A549 (cell line): ENCODE results near the gene SPNS2. TPM values are rescaled to one million over a fixed set of nuclear protein-coding genes. Genes with fewer than 3 reads are reported as not detected.

Source experiments
- ATAC-seq, 2 experiments: fragments of 200-7000 bp in 1 of 2; fragments of >200 bp in 1 of 2; cut with Nextera tagmentation in 1 of 2; cut with Tn5 transposase in 1 of 2; 3 replicates each; pipeline versions ENCODE4 v1.8.0 to v1.9.1; 2018 to 2020; ENCODE audit warnings: mild to moderate bottlenecking in 1 of 2, moderate library complexity in 1 of 2
- CTCF ChIA-PET: fragments of 300-600 bp; sonication (Branson Sonifier 250); formaldehyde crosslinking; extraction: SDS; loops from one replicate; lab custom pipeline; 2021; ENCODE audit warnings: antibody characterized with exemption, inconsistent platforms; lab: Yijun Ruan, JAX
- POLR2A ChIA-PET: fragments of 350-600 bp; formaldehyde crosslinking; extraction: SDS; loops from one replicate; lab custom pipeline; 2021; ENCODE audit warnings: antibody characterized with exemption, inconsistent platforms; lab: Yijun Ruan, JAX
- DNase-seq, 2 experiments: peaks; one replicate each; pipeline versions ENCODE4 v3.0.0 to v3.0.0-alpha.2; 2011 to 2016; ENCODE audit warnings: low read depth in 1 of 2, low spot score in 1 of 2
- FAIRE-seq: peaks from 2 replicates; lab custom pipeline; 2011; peaks lifted over from hg19 to GRCh38; lab: Jason Lieb, UNC
- H3K27ac ChIP-seq, 2 experiments: fragments of >200 bp; sonication (Bioruptor Twin); formaldehyde crosslinking; 3 replicates each; pipeline ENCODE4 v1.5.1; 2016 to 2017
- H3K4me1 ChIP-seq: fragments of >200 bp; sonication (Bioruptor Twin); formaldehyde crosslinking; 3 replicates; pipeline ENCODE4 v1.6.1; 2016
- H3K4me2 ChIP-seq: fragments of >200 bp; sonication (Bioruptor Twin); formaldehyde crosslinking; 3 replicates; pipeline ENCODE4 v1.6.1; 2016
- H3K4me3 ChIP-seq: fragments of >200 bp; sonication (Bioruptor Twin); formaldehyde crosslinking; 3 replicates; pipeline ENCODE4 v1.5.1; 2016
- H3K9me3 ChIP-seq: fragments of >200 bp; sonication (Bioruptor Twin); formaldehyde crosslinking; 3 replicates; pipeline ENCODE4 v1.6.1; 2016
- CHD4 ChIP-seq: fragments of 200-600 bp; sonication (generic); IDR thresholded peaks from 2 replicates; pipeline ENCODE4 v1.6.1; 2016; ENCODE audit warnings: antibody characterized with exemption, mild to moderate bottlenecking, borderline replicate concordance
- CTCF ChIP-seq: fragments of >200 bp; sonication (Bioruptor Twin); formaldehyde crosslinking; IDR thresholded peaks from 3 replicates; pipeline ENCODE4 v1.5.1; 2016
- ELK1 ChIP-seq: fragments of 150-350 bp; IDR thresholded peaks from 2 replicates; pipeline ENCODE4 v1.6.1; 2014; ENCODE audit warnings: low read depth, mild to moderate bottlenecking, low read length
- EP300 ChIP-seq, 2 experiments: fragments of >200 bp; sonication (Bioruptor Twin); formaldehyde crosslinking; IDR thresholded peaks; 2 replicates in 1 of 2; 3 replicates in 1 of 2; pipeline ENCODE4 v1.6.1; 2016 to 2017
- FOSL2 ChIP-seq, 2 experiments: fragments of 450-650 bp in 1 of 2; fragments of >200 bp in 1 of 2; sonication (Bioruptor Twin) in 1 of 2; formaldehyde crosslinking; IDR thresholded peaks; 2 replicates each; pipeline versions ENCODE4 v1.5.0 to v1.6.1; 2016 to 2020; ENCODE audit warnings: mild to moderate bottlenecking in 1 of 2, moderate library complexity in 1 of 2
- JUNB ChIP-seq: fragments of >200 bp; sonication (Bioruptor Twin); formaldehyde crosslinking; IDR thresholded peaks from 2 replicates; pipeline ENCODE4 v1.6.1; 2016
- MAX ChIP-seq: IDR thresholded peaks from 2 replicates; pipeline ENCODE4 v1.6.1; 2012
- PHF8 ChIP-seq: fragments of 200-600 bp; sonication (generic); IDR thresholded peaks from 2 replicates; pipeline ENCODE4 v1.6.1; 2016; ENCODE audit warnings: low read depth, mild to moderate bottlenecking, antibody characterized with exemption, moderate library complexity, borderline replicate concordance
- POLR2A ChIP-seq: IDR thresholded peaks from 2 replicates; pipeline ENCODE4 v1.6.1; 2012; ENCODE audit warnings: mild to moderate bottlenecking, low read length
- RCOR1 ChIP-seq: fragments of 150-350 bp; IDR thresholded peaks from 2 replicates; pipeline ENCODE4 v1.6.1; 2014; ENCODE audit warnings: antibody characterized with exemption, low read length, low read depth
- TP53 ChIP-seq: fragments of 250-450 bp; sonication (Bioruptor Pico); IDR thresholded peaks from 2 replicates; pipeline ENCODE4 v1.5.0; 2021; ENCODE audit warnings: mild to moderate bottlenecking, moderate library complexity
- ZC3H11A ChIP-seq: fragments of 450-650 bp; IDR thresholded peaks from 2 replicates; pipeline ENCODE4 v1.6.1; 2014; ENCODE audit warnings: antibody characterized with exemption, mild to moderate bottlenecking
- ZFP36 ChIP-seq: fragments of 450-650 bp; IDR thresholded peaks from 2 replicates; pipeline ENCODE4 v1.6.1; 2014; ENCODE audit warnings: borderline replicate concordance; ENCODE audit not compliant: partially characterized antibody
- ZSCAN20 ChIP-seq: fragments of 250-450 bp; sonication (Bioruptor Pico); IDR thresholded peaks from 2 replicates; pipeline ENCODE4 v1.8.0; 2022; ENCODE audit warnings: mild to moderate bottlenecking, moderate library complexity
- WGBS: methylation state at CpG from one replicate; pipeline ENCODE4 v1.1.6; 2017; ENCODE audit errors: missing lambda C conversion rate; 5-methylcytosine and 5-hydroxymethylcytosine counted together
- polyA plus RNA-seq, 4 experiments: library from polyadenylated mRNA; depleted of rRNA in 3 of 4; stranded (reverse); fragments of >200 nt; fragmentation: RNase III in 1 of 4; extraction: RNeasy Plus Mini Kit Qiagen cat#74134 plus additional on column Dnase treatment in 1 of 4; gene quantifications; 2 replicates in 3 of 4; 3 replicates in 1 of 4; pipeline ENCODE4 v1.2.3, GENCODE V29; 2011 to 2017
- TF ChIP-seq, protein P1 (sequence below): fragments of 250-450 bp; sonication (Bioruptor Pico); IDR thresholded peaks from 2 replicates; pipeline ENCODE4 v1.5.0; 2020; ENCODE audit warnings: low read depth, mild to moderate bottlenecking, moderate library complexity
- TF ChIP-seq, protein P2 (sequence below): IDR thresholded peaks from 2 replicates; pipeline ENCODE4 v1.6.1; 2012

The SPNS2 gene
- polyA plus RNA-seq, 2 of the 4 experiments (the other 2 are of a cell fraction), result 0.27 to 0.46 TPM

DNA sequence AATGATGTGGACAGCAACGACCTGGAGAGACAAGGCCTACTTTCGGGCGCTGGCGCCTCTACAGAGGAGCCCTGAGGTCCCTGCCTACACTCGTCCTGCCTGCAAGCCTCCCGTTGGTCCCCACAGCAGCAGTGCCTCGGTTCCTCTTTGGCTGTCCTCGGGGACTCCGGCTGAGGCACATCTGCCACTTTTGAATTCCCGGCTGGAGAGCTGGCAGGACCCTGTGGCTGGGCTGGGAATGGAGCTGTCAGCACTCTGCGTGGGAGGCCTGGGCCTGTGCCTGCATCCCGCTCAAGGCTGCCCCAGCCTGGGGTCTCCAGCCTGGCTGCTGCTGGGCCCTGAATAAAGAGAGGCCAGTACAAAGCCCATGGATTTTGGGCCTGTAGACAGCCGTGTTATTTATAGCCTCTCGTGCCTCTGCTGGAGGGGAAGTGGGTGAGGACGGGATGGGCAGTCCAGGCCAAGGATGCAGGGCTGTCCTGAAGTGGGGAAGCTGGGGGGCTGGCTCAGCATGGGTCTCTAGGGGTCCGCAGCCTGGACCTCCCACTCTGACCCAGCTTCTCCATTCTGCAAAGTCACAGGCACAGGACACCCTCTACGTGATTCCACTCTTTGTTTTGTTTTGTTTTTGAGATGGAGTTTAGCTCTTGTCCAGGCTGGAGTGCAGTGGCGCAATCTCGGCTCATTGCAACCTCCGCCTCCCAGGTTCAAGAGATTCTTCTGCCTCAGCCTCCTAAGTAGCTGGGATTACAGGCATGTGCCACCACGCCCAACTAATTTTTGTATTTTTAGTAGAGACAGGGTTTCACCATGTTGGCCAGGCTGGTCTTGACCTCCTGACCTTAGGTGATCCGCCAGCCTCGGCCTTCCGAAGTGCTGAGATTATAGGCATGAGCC, 10.6 kb upstream of the SPNS2 start:
- no peak overlapping the region for H3K4me2 ChIP-seq
- CTCF ChIA-PET, result interaction anchor here (0.6 to 1.6 kb wide), 3 partner anchors 24 to 280 kb away, joined by 3 to 4 read pairs (median 3); no protein-coding TSS in a partner anchor
- peaks cover 25% of the 10 kb centered on the region for H3K4me1 ChIP-seq
- FAIRE-seq (no peak), DNase-seq (no peak), ATAC-seq (no peak)
- H3K4me3 ChIP-seq, result no peak overlapping the region
- POLR2A ChIA-PET, result interaction anchor here (0.7 kb wide), 1 partner anchor 67 kb away, joined by 3 read pairs; the partner anchor contains the start of gene MYBBP1A
- no peak for TF ChIP-seq POLR2A
- no peak for TF ChIP-seq MAX
- no peak for TF ChIP-seq ELK1
- no peak for TF ChIP-seq CHD4
- TF ChIP-seq, protein P1, sequence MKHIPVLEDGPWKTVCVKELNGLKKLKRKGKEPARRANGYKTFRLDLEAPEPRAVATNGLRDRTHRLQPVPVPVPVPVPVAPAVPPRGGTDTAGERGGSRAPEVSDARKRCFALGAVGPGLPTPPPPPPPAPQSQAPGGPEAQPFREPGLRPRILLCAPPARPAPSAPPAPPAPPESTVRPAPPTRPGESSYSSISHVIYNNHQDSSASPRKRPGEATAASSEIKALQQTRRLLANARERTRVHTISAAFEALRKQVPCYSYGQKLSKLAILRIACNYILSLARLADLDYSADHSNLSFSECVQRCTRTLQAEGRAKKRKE (CRISPR knock-in tag), result no peak
- WGBS, result 75% methylated on average over 24 of the region's 24 CpGs
- no peak overlapping the region for H3K27ac ChIP-seq
- H3K9me3 ChIP-seq, result no peaks in the 10 kb centered on the region

DNA sequence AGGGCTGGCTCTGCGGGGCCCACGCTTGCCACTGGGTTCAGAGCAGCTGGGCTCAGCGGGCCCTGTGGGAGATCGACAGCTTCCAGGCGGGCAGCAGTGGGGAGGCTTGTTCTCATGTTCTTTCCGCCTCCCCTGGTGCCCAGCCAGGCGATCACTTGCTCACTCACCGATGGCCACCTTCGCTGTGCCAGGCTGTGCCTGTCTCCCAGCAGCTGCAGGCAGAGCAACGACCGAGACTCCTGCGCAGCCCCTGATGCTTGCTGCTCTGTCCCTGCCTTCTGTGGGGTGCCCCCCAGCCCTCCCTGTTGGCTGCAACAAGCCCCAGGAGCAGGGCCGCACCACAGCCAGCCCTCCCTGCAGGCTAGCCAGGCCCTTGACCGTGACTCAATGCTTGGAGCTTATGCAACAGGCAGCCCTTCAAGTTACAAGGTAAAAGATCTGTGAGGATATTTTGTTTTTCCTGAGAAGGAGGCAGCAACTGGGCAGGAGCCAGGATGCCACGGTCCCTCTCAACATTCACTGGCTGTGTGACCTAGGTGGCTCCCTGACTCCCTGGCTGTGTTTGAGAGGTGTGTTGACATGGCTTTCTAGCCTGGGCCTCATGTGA, 9.6 kb upstream of the SPNS2 start:
- H3K4me1 ChIP-seq, result peaks cover 22% of the 10 kb centered on the region
- WGBS, result 91% methylated on average over 15 of the region's 15 CpGs
- DNase-seq, result no peak
- no peak for ATAC-seq
- no peak overlapping the region for H3K27ac ChIP-seq
- FAIRE-seq, result no peak
- TF ChIP-seq FOSL2 (IDR thresholded peaks at IDR 0.05) (no peak), FOSL2 (CRISPR knock-in tag; IDR thresholded peaks at IDR 0.05) (no peak), RCOR1 (no peak), ZC3H11A (no peak), TP53 (CRISPR knock-in tag) (no peak), ZSCAN20 (CRISPR knock-in tag) (no peak), JUNB (no peak), CTCF (no peak), PHF8 (no peak), ZFP36 (no peak), EP300 (IDR thresholded peaks at IDR 0.05) (no peak)
- TF ChIP-seq, protein P2, sequence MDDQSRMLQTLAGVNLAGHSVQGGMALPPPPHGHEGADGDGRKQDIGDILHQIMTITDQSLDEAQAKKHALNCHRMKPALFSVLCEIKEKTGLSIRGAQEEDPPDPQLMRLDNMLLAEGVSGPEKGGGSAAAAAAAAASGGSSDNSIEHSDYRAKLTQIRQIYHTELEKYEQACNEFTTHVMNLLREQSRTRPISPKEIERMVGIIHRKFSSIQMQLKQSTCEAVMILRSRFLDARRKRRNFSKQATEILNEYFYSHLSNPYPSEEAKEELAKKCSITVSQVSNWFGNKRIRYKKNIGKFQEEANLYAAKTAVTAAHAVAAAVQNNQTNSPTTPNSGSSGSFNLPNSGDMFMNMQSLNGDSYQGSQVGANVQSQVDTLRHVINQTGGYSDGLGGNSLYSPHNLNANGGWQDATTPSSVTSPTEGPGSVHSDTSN, result no peak
- TF ChIP-seq, protein P1 (CRISPR knock-in tag), result no peak
- H3K9me3 ChIP-seq, result no peaks in the 10 kb centered on the region
- no peak overlapping the region for H3K4me3 ChIP-seq
- H3K4me2 ChIP-seq, result no peak overlapping the region
- POLR2A ChIA-PET, result no interaction called here
- CTCF ChIA-PET, result interaction anchor here (0.6 to 1.6 kb wide), 4 partner anchors 25 to 234 kb away, joined by 3 read pairs; no protein-coding TSS in a partner anchor
